HG03280 (cell line): ENCODE results near the gene PPP5C.

Experiments used
- ATAC-seq: cut with Tn5 transposase; IDR thresholded peaks from one replicate; pipeline ENCODE4 v1.9.1; 2021; ENCODE audit warnings: mild to moderate bottlenecking, moderate library complexity; ENCODE audit not compliant: unreplicated experiment

The PPP5C gene

GRCh38 chr19:46330319-46330918, 16.5 kb upstream of the PPP5C start:
- ATAC-seq, result no peak

- no peak for ATAC-seq
These were observed 9.4 kb upstream of the PPP5C start for GRCh38 chr19:46337487-46337886.

GRCh38 chr19:46339446-46339845, 7.4 kb upstream of the PPP5C start:
- ATAC-seq, result no peak

- no peak for ATAC-seq
These were observed 6.7 kb upstream of the PPP5C start for GRCh38 chr19:46340051-46340659.

GRCh38 chr19:46341937-46342336, 5.0 kb upstream of the PPP5C start:
- no peak for ATAC-seq

GRCh38 chr19:46344363-46344762, 2.5 kb upstream of the PPP5C start:
- ATAC-seq, result no peak

GRCh38 chr19:46345157-46345556, 1.7 kb upstream of the PPP5C start:
- ATAC-seq, result no peak

- no peak for ATAC-seq
These were observed 641 bp downstream of the PPP5C start for GRCh38 chr19:46347572-46347883.

- ATAC-seq, result no peak
These were observed 1.1 kb downstream of the PPP5C start for GRCh38 chr19:46347985-46348384.

- no peak for ATAC-seq
These were observed 2.6 kb downstream of the PPP5C start for GRCh38 chr19:46349311-46349993.

- no peak for ATAC-seq
These were observed 3.3 kb downstream of the PPP5C start for GRCh38 chr19:46350029-46350757.

GRCh38 chr19:46350758-46351159, 3.9 kb downstream of the PPP5C start:
- ATAC-seq, result no peak

GRCh38 chr19:46351241-46352041, 4.6 kb downstream of the PPP5C start:
- no peak for ATAC-seq

- no peak for ATAC-seq
These were observed 7.0 kb downstream of the PPP5C start for GRCh38 chr19:46353730-46354528.

GRCh38 chr19:46355234-46356148, 8.6 kb downstream of the PPP5C start:
- no peak for ATAC-seq

- no peak for ATAC-seq
These were observed 9.5 kb downstream of the PPP5C start for GRCh38 chr19:46356149-46357055.

GRCh38 chr19:46357846-46358583, 11.1 kb downstream of the PPP5C start:
- no peak for ATAC-seq

- no peak for ATAC-seq
These were observed 15.0 kb downstream of the PPP5C start for GRCh38 chr19:46361915-46362314.
